Smooth muscle cell (in vitro differentiated cells): ENCODE data around the gene PIPOX. TPM values are rescaled to one million over a fixed set of nuclear protein-coding genes. Genes with fewer than 3 reads are reported as not detected.

Experiments used
- DNase-seq: peaks from one replicate; lab custom pipeline; 2025; ENCODE audit not compliant: unreplicated experiment; lab: John Stamatoyannopoulos, UW
- H2AFZ ChIP-seq: fragments of 200-600 bp; sonication (generic); 2 replicates; pipeline ENCODE4 v1.6.0; 2016; ENCODE audit warnings: antibody characterized with exemption, low read depth, mild to moderate bottlenecking
- H3F3A ChIP-seq: fragments of 200-600 bp; sonication (generic); 2 replicates; pipeline ENCODE4 v1.6.0; 2017; ENCODE audit warnings: antibody characterized with exemption, low read depth
- H3K27ac ChIP-seq: fragments of 200-600 bp; sonication (generic); 2 replicates; pipeline ENCODE4 v1.5.1; 2016; ENCODE audit warnings: low read depth, mild to moderate bottlenecking
- H3K27me3 ChIP-seq: fragments of 200-600 bp; sonication (generic); 2 replicates; pipeline ENCODE4 v1.6.1; 2016; ENCODE audit warnings: low read depth, mild to moderate bottlenecking
- H3K36me3 ChIP-seq: fragments of 200-600 bp; sonication (generic); 2 replicates; pipeline ENCODE4 v1.5.1; 2016; ENCODE audit warnings: low read depth
- H3K4me1 ChIP-seq: fragments of 200-600 bp; sonication (generic); 2 replicates; pipeline ENCODE4 v1.5.1; 2016; ENCODE audit warnings: low read depth
- H3K4me2 ChIP-seq: fragments of 200-600 bp; sonication (generic); 2 replicates; pipeline ENCODE4 v1.6.0; 2016; ENCODE audit warnings: mild to moderate bottlenecking
- H3K4me3 ChIP-seq: fragments of 200-600 bp; sonication (generic); 2 replicates; pipeline ENCODE4 v1.5.1; 2016; ENCODE audit warnings: mild to moderate bottlenecking
- H3K79me2 ChIP-seq: fragments of 200-600 bp; sonication (generic); 2 replicates; pipeline ENCODE4 v1.6.0; 2016; ENCODE audit warnings: low read depth, mild to moderate bottlenecking
- H3K9ac ChIP-seq: fragments of 200-600 bp; sonication (generic); 2 replicates; pipeline ENCODE4 v1.6.0; 2016; ENCODE audit warnings: low read depth
- H3K9me3 ChIP-seq: fragments of 200-600 bp; sonication (generic); replicated peaks from 2 replicates; pipeline ENCODE4 v1.5.1; 2016; ENCODE audit warnings: low read depth
- H4K20me1 ChIP-seq: fragments of 200-600 bp; sonication (generic); 2 replicates; pipeline ENCODE4 v1.6.0; 2016; ENCODE audit warnings: low read depth
- CTCF ChIP-seq: fragments of 200-600 bp; sonication (generic); IDR thresholded peaks from 2 replicates; pipeline ENCODE4 v1.5.1; 2017; ENCODE audit warnings: borderline replicate concordance, mild to moderate bottlenecking, antibody characterized with exemption; ENCODE audit not compliant: insufficient read depth, poor library complexity, severe bottlenecking
- WGBS: methylation state at CpG from one replicate; pipeline ENCODE4 v1.1.7; 2016; ENCODE audit warnings: low lambda C conversion rate; 5-methylcytosine and 5-hydroxymethylcytosine counted together
- polyA plus RNA-seq: library from polyadenylated mRNA; unstranded; fragments of >200 nt; fragmentation: Nextera tagmentation; extraction: Ambion mirVana; gene quantifications from 2 replicates; pipeline ENCODE4 v1.2.1, GENCODE V29; 2016
- total RNA-seq: library from RNA; depleted of rRNA; stranded (reverse); fragments of >200 nt; gene quantifications from 2 replicates; pipeline ENCODE4 v1.2.3, GENCODE V29; 2014

The PIPOX gene
- total and polyA plus RNA-seq, 2 experiments from 2014 or later, result 0.63 to 1.3 TPM

GRCh38 chr17:29080323-29080722 is 37.4 kb downstream of the PIPOX start:
- Histone ChIP-seq H3K9me3 (no peaks in the 10 kb centered on the region), H3F3A (no peaks in the 10 kb centered on the region), H3K4me1 (peaks cover 7% of the 10 kb centered on the region), H3K9ac (no peak overlapping the region), H3K79me2 (no peaks in the 10 kb centered on the region), H3K27me3 (no peaks in the 10 kb centered on the region), H3K4me2 (no peak overlapping the region), H3K36me3 (no peaks in the 10 kb centered on the region), H3K27ac (no peak overlapping the region), H4K20me1 (no peaks in the 10 kb centered on the region), H2AFZ (no peak overlapping the region), H3K4me3 (no peak overlapping the region)
- 98% methylated on average over 28 of the region's 33 CpGs for WGBS
- DNase-seq, result no peak
- TF ChIP-seq CTCF, result no peak

GRCh38 chr17:29080965-29081364 is 38.0 kb downstream of the PIPOX start:
- Histone ChIP-seq H4K20me1 (no peaks in the 10 kb centered on the region), H2AFZ (no peak overlapping the region), H3K79me2 (no peaks in the 10 kb centered on the region), H3K4me3 (no peak overlapping the region), H3K27ac (no peak overlapping the region), H3K36me3 (no peaks in the 10 kb centered on the region), H3K4me1 (peaks cover 7% of the 10 kb centered on the region), H3K4me2 (no peak overlapping the region), H3K9ac (no peak overlapping the region), H3F3A (no peaks in the 10 kb centered on the region), H3K9me3 (no peaks in the 10 kb centered on the region), H3K27me3 (no peaks in the 10 kb centered on the region)
- 92% methylated on average over 14 of the region's 14 CpGs for WGBS
- DNase-seq, result no peak
- TF ChIP-seq CTCF, result no peak

- Histone ChIP-seq H3K27me3 (no peaks in the 10 kb centered on the region), H3K4me1 (peaks cover 7% of the 10 kb centered on the region), H3F3A (no peaks in the 10 kb centered on the region), H3K79me2 (no peaks in the 10 kb centered on the region), H3K4me2 (no peak overlapping the region), H4K20me1 (no peaks in the 10 kb centered on the region), H3K9me3 (no peaks in the 10 kb centered on the region), H3K27ac (no peak overlapping the region), H3K4me3 (no peak overlapping the region), H2AFZ (no peak overlapping the region), H3K36me3 (no peaks in the 10 kb centered on the region), H3K9ac (no peak overlapping the region)
- no peak for DNase-seq
- TF ChIP-seq CTCF, result no peak
- 74% methylated on average over 21 of the region's 21 CpGs for WGBS
Measured at GRCh38 chr17:29084541-29085146, 41.7 kb downstream of the PIPOX start.

- H3K4me1 ChIP-seq, result peaks cover 7% of the 10 kb centered on the region
- H2AFZ ChIP-seq, result no peak overlapping the region
- H3K9me3 ChIP-seq, result no peaks in the 10 kb centered on the region
- whole genome bisulfite sequencing, result 93% methylated on average over 12 of the region's 12 CpGs
- H3K36me3 ChIP-seq, result no peaks in the 10 kb centered on the region
- no peak overlapping the region for H3K4me2 ChIP-seq
- no peaks in the 10 kb centered on the region for H3K79me2 ChIP-seq
- no peaks in the 10 kb centered on the region for H3F3A ChIP-seq
- H3K4me3 ChIP-seq, result no peak overlapping the region
- no peak overlapping the region for H3K9ac ChIP-seq
- DNase-seq, result no peak
- no peaks in the 10 kb centered on the region for H4K20me1 ChIP-seq
- no peak for TF ChIP-seq CTCF
- no peak overlapping the region for H3K27ac ChIP-seq
- no peaks in the 10 kb centered on the region for H3K27me3 ChIP-seq
Measured at GRCh38 chr17:29085223-29085622, 42.3 kb downstream of the PIPOX start.
